Spinal cord (tissue), 10 donors: ENCODE data around the gene CAPN15. TPM values are rescaled to one million over a fixed set of nuclear protein-coding genes. Genes with fewer than 3 reads are reported as not detected.

Experiments
- DNase-seq, 6 donors: peaks; one replicate each; pipeline versions ENCODE4 v3.0.0 to v3.0.0-alpha.2; 2013 to 2015; ENCODE audit warnings: low spot score in 6 of 6, low read depth in 4 of 6
- H3K27ac ChIP-seq: one replicate; pipeline ENCODE4 v1.5.1; 2013; ENCODE audit warnings: low read depth, low read length, control low read depth
- H3K27me3 ChIP-seq: one replicate; pipeline ENCODE4 v1.6.1; 2013; ENCODE audit warnings: low read length; ENCODE audit not compliant: control insufficient read depth, insufficient read depth
- H3K36me3 ChIP-seq: one replicate; pipeline ENCODE4 v1.6.1; 2013; ENCODE audit warnings: low read length; ENCODE audit not compliant: control insufficient read depth, insufficient read depth
- H3K4me1 ChIP-seq: one replicate; pipeline ENCODE4 v1.6.1; 2013; ENCODE audit warnings: low read length; ENCODE audit not compliant: control insufficient read depth, insufficient read depth
- H3K4me3 ChIP-seq: one replicate; pipeline ENCODE4 v1.5.1; 2013; ENCODE audit warnings: low read depth, low read length, control low read depth
- H3K9me3 ChIP-seq: one replicate; pipeline ENCODE4 v1.6.1; 2013; ENCODE audit warnings: low read length; ENCODE audit not compliant: control insufficient read depth, insufficient read depth
- WGBS: methylation state at CpG from one replicate; pipeline ENCODE4 v1.1.5; 2013; ENCODE audit warnings: missing lambda C conversion rate; ENCODE audit not compliant: insufficient coverage; 5-methylcytosine and 5-hydroxymethylcytosine counted together
- polyA plus RNA-seq, 2 donors: library from polyadenylated mRNA; unstranded; fragments of 120-200 nt; gene quantifications; one replicate each; pipeline ENCODE4 v1.2.1, GENCODE V29; 2013; ENCODE audit not compliant: insufficient read length in 2 of 2
- total RNA-seq, 2 donors: library from RNA; depleted of rRNA in 1 of 2; stranded (reverse); fragments of 120-200 nt in 1 of 2; fragments of >200 nt in 1 of 2; gene quantifications; one replicate each; pipeline versions ENCODE4 v1.2.3 to v1.2.4, GENCODE V29; 2013 to 2014
- donor health status: healthy.

The CAPN15 gene
- total and polyA plus RNA-seq, 4 donors, result 9.6 to 43.2 (median 27.9) TPM

GRCh38 chr16:583815-584591 is 56.5 kb downstream of the CAPN15 start:
- H3K36me3 ChIP-seq, result peaks cover 55% of the 10 kb centered on the region
- H3K4me3 ChIP-seq, result no peak overlapping the region
- peaks cover 47% of the 10 kb centered on the region for H3K4me1 ChIP-seq
- H3K9me3 ChIP-seq, result no peaks in the 10 kb centered on the region
- DNase-seq, result no peak
- no peak overlapping the region for H3K27ac ChIP-seq
- no peaks in the 10 kb centered on the region for H3K27me3 ChIP-seq
- WGBS, result 42% methylated on average over 32 of the region's 38 CpGs

GRCh38 chr16:585351-585750 is 57.8 kb downstream of the CAPN15 start:
- no peak overlapping the region for H3K27ac ChIP-seq
- no peaks in the 10 kb centered on the region for H3K9me3 ChIP-seq
- H3K4me1 ChIP-seq, result peaks cover 47% of the 10 kb centered on the region
- no peak for DNase-seq
- WGBS, result 25% methylated on average over 10 of the region's 10 CpGs
- H3K27me3 ChIP-seq, result no peaks in the 10 kb centered on the region
- H3K36me3 ChIP-seq, result peaks cover 43% of the 10 kb centered on the region
- no peak overlapping the region for H3K4me3 ChIP-seq

GRCh38 chr16:586047-586644 is 58.6 kb downstream of the CAPN15 start:
- Histone ChIP-seq H3K36me3 (peaks cover 35% of the 10 kb centered on the region), H3K4me1 (peaks cover 55% of the 10 kb centered on the region), H3K27me3 (no peaks in the 10 kb centered on the region)

GRCh38 chr16:586645-587590 is 59.4 kb downstream of the CAPN15 start:
- DNase-seq, result no peak
- no peak overlapping the region for H3K27ac ChIP-seq
- 77% methylated on average over 10 of the region's 14 CpGs for whole genome bisulfite sequencing
- no peak overlapping the region for H3K4me3 ChIP-seq
- peaks cover 32% of the 10 kb centered on the region for H3K36me3 ChIP-seq
- peaks cover 62% of the 10 kb centered on the region for H3K4me1 ChIP-seq
- H3K27me3 ChIP-seq, result no peaks in the 10 kb centered on the region
- H3K9me3 ChIP-seq, result no peaks in the 10 kb centered on the region

More at GRCh38 chr16:586047-586644, 58.6 kb downstream of the CAPN15 start:
- H3K4me3 ChIP-seq, result no peak overlapping the region
- no peaks in the 10 kb centered on the region for H3K9me3 ChIP-seq
- H3K27ac ChIP-seq, result no peak overlapping the region
- WGBS, result 42% methylated on average over 16 of the region's 16 CpGs
- no peak for DNase-seq

- Histone ChIP-seq H3K9me3 (no peaks in the 10 kb centered on the region), H3K27ac (peak overlapping the region; percentile 97), H3K27me3 (no peaks in the 10 kb centered on the region), H3K36me3 (peaks cover 32% of the 10 kb centered on the region), H3K4me3 (peak overlapping the region; percentile 81), H3K4me1 (peaks cover 70% of the 10 kb centered on the region)
- peak in 2 of 6 donors; percentile 60 to 64 for DNase-seq
- 0% methylated on average over 21 of the region's 21 CpGs for WGBS
These were observed 61.1 kb downstream of the CAPN15 start for GRCh38 chr16:588639-588888.

GRCh38 chr16:588889-589657 is 61.6 kb downstream of the CAPN15 start:
- Histone ChIP-seq H3K27ac (peak overlapping the region; percentile 97), H3K4me3 (peak overlapping the region; percentile 81), H3K4me1 (peaks cover 73% of the 10 kb centered on the region), H3K9me3 (no peaks in the 10 kb centered on the region), H3K36me3 (peaks cover 32% of the 10 kb centered on the region), H3K27me3 (no peaks in the 10 kb centered on the region)
- WGBS, result under 1% methylated on average over 107 of the region's 107 CpGs
- DNase-seq, result peak; percentile 91 to 99 (median 96)

- Histone ChIP-seq H3K27me3 (no peaks in the 10 kb centered on the region), H3K36me3 (peaks cover 35% of the 10 kb centered on the region), H3K4me3 (peak within 1 kb of the TSS; percentile 82), H3K9me3 (no peaks in the 10 kb centered on the region), H3K4me1 (peaks cover 76% of the 10 kb centered on the region), H3K27ac (peak within 1 kb of the TSS; percentile 97)
- peak; percentile 93 to 99 (median 95) for DNase-seq
- under 1% methylated on average over 67 of the region's 67 CpGs for WGBS
These were observed 62.2 kb downstream of the CAPN15 start, which contains the start of gene RAB40C for GRCh38 chr16:589658-590187. Gene RAB40C (plus strand): TSS chr16:590066. CDS start chr16:590292, 226 bp downstream.

- peaks cover 39% of the 10 kb centered on the region for H3K36me3 ChIP-seq
- no peak for DNase-seq
- H3K27ac ChIP-seq, result no peak overlapping the region
- under 1% methylated on average over 71 of the region's 71 CpGs for WGBS
- no peaks in the 10 kb centered on the region for H3K27me3 ChIP-seq
- peaks cover 74% of the 10 kb centered on the region for H3K4me1 ChIP-seq
- peak overlapping the region; percentile 82 for H3K4me3 ChIP-seq
- no peaks in the 10 kb centered on the region for H3K9me3 ChIP-seq
These were observed 62.8 kb downstream of the CAPN15 start for GRCh38 chr16:590188-590814.
